Stimulated activated effector memory CD8-positive, alpha-beta T cell treated with anti-CD3 and anti-CD28 coated beads, Interleukin-12 subunit alpha, Interleukin-12 subunit beta, amount 100 ng/mL, for 72 hours (primary cell): ENCODE data around the gene COL9A3.

Source experiments
- ATAC-seq: fragments of 150-1000 bp; cut with Tn5 transposase; 2 replicates; pipeline ENCODE4 v1.10.0; 2021
- DNase-seq, 2 donors: peaks; one replicate each; pipeline ENCODE4 v3.0.0; 2021 to 2022; ENCODE audit warnings: low spot score in 2 of 2
- H3K27ac Mint-ChIP-seq: one replicate; pipeline ENCODE4 v1.8.0; 2022; ENCODE audit warnings: mild to moderate bottlenecking, mixed read lengths
- H3K36me3 Mint-ChIP-seq: one replicate; pipeline ENCODE4 v1.8.0; 2022; ENCODE audit warnings: mild to moderate bottlenecking, mixed read lengths
- H3K4me1 Mint-ChIP-seq: one replicate; pipeline ENCODE4 v1.8.0; 2022; ENCODE audit warnings: mixed read lengths
- H3K4me3 Mint-ChIP-seq: one replicate; pipeline ENCODE4 v1.8.0; 2022; ENCODE audit warnings: mild to moderate bottlenecking, mixed read lengths
- H3K9me3 Mint-ChIP-seq: one replicate; pipeline ENCODE4 v1.8.0; 2022; ENCODE audit warnings: mixed read lengths

The COL9A3 gene

DNA sequence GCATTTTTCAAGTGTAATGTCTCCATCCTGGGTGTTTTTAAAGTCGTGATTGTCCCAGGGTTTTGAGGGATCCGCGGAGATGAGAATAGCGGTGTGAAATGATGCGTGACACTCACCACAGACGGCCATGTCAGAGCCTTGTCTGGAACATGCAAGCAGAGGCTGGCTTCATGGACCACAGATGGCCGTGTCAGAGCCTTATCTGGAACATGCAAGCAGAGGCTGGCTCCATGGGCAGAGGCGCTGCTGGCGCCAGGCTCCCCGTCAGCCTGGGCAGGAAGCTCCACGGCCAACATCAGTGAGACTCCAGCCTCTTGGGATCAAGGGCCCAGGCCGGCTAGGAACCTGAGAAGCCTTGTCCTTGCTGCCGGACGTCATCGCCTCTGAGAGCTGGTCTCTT lies 28.2 kb upstream of the COL9A3 start:
- no peak for ATAC-seq
- Mint-ChIP-seq H3K4me1 (peaks cover 29% of the 10 kb centered on the region), H3K36me3 (peaks cover 6% of the 10 kb centered on the region), H3K9me3 (no peaks in the 10 kb centered on the region), H3K4me3 (no peak overlapping the region), H3K27ac (no peak overlapping the region)
- no peak for DNase-seq

DNA sequence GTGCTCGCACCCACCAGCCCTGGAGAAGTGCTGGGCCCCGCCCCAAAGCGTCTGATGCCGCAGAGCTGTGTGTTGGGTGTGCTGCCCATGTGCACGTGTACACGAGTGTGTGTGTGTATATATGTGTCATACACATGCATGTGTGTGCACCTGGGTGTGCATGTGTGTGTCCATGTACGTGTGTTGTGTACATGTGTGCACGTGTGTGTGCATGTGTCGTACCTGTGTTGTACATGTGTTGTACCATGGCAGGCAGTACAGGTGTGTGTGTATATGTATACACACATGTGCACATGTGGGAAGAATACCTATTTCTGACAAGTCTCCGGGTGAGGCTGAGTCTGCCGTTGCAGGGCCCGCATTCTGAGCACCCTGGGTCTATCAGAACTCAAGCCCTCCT lies 26.8 kb upstream of the COL9A3 start:
- Mint-ChIP-seq H3K4me3 (no peak overlapping the region), H3K36me3 (peaks cover 20% of the 10 kb centered on the region), H3K9me3 (no peaks in the 10 kb centered on the region), H3K4me1 (peaks cover 31% of the 10 kb centered on the region), H3K27ac (no peak overlapping the region)
- DNase-seq (no peak), ATAC-seq (no peak)

DNA sequence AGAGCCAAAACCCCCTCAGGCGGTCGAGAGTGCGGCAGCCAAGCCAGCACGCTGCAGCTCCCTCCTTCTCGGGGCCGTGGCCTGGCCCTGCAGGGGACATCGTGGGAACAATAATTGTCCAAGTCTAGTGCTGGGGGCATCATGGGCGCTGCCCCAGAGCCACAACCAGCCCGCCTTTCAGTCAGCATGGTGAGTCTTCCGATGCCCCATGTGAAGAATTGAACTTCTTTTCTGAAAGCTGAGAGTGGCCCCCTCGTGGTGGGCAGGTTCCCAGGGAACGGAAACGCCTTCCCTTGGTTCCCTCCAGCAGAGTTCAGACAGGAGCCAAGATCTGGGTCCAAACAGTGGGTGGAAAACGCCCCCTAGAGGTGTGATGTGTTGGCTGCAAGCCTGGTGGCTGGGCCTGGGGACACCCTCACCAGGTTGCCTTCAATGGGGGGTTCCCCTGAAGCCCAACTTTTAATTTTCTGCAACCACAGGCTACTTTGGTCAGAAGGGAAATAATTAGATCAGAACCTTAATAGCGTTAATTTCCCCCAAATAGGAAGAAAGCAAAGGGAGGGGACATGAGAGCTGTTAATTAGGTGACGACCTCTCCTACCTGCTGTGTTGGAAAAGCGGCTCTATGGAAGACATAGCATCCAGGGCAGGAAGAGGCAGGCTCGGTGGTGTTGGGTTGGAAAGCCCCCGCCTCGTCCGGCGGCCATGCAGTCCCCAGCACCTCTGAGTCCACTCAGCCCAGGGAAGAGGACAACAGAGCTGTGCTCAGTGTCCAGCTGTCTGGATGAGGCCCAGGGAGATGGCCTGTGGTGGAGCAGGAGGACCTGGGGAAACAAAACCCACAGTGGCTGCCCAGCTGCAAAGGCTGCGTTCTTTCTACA lies 25.3 kb upstream of the COL9A3 start:
- ATAC-seq: peak; percentile 32
- H3K9me3 Mint-ChIP-seq: no peaks in the 10 kb centered on the region
- H3K27ac Mint-ChIP-seq: peak overlapping the region; percentile 63
- no peak overlapping the region for H3K4me3 Mint-ChIP-seq
- H3K36me3 Mint-ChIP-seq: peaks cover 30% of the 10 kb centered on the region
- DNase-seq: peak; percentile 63 to 86
- H3K4me1 Mint-ChIP-seq: peaks cover 31% of the 10 kb centered on the region

DNA sequence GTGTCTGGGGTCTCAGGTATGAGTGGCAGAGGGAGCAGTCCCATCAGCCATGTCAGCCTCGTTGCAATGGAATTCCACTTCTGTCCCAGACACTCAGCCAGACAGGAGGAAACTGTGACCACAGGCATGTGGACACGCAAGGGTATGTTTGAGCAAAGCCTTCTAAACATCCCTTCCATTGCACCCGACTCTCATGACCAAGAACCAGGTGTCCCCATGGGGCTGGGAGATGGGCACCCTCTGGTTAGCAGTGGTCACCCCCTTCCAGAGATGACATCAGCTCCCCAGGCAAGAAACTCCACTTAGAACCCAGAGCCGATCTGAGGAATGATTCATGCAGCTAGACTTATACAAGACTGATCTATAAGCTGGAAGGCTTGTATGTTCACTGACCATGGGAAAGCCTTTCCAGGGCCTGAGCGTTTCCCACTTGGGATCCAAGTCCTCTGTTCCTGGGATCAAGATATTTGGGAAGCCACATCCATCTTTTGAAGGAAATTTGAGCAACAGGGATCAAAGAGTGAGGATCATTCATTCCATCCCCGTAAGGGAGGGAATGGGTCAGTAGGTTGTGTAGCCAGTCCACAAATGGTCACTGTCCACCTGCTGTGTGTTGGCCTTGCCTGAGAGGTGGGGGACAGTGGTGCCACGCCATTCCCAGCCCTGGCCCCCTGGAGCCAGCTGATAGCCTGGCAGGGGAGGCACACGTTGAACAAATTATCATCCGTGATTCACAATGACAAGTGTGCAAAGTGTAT lies 24.5 kb upstream of the COL9A3 start:
- DNase-seq (no peak), ATAC-seq (no peak)
- Mint-ChIP-seq H3K9me3 (no peaks in the 10 kb centered on the region), H3K4me1 (peaks cover 33% of the 10 kb centered on the region), H3K4me3 (peak overlapping the region; percentile 80), H3K36me3 (peaks cover 35% of the 10 kb centered on the region), H3K27ac (peak overlapping the region; percentile 93)

DNA sequence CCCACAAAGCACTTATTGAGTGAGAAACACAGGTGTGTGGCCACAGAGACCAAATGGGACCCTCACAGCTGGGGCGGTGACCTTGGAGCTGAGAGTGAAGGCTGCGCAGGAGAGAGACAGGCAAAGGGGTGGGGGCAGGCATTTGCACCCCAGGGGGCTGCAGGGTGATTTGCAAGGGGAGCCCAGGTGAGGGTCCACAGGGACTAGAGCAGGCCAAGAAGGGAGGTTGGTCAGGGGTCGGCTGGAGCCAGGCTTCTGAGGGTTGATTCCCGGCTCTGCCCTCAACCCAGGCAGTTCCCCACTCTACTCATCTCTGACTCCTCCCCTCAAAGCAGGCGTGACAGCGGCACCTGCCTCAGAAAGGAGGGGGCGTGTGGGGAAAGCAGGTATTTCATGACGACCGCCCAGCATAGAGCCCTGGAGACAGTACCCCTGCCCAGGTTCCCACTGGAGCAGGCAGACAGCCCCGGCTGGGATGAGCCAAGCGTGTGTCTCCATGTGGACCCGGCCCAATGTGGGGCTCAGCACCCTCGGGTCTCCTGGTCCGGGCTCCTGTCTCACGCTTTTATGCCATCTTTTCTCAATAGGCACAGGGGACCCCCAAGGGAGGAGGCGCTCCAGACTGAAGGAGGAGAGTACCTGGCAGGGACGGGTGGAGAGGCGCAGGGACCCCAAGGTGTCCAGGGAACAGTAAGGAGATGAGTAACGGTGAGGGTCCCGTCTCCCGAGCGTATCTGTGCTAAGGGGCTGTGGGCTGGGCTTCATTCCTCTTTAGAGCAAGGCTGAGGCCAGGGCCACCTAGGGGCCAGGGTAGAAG lies 23.7 kb upstream of the COL9A3 start:
- Mint-ChIP-seq H3K4me3 (peak overlapping the region; percentile 80), H3K9me3 (no peaks in the 10 kb centered on the region), H3K4me1 (peaks cover 34% of the 10 kb centered on the region), H3K36me3 (peaks cover 41% of the 10 kb centered on the region), H3K27ac (peak overlapping the region; percentile 93)
- no peak for ATAC-seq
- DNase-seq: no peak

DNA sequence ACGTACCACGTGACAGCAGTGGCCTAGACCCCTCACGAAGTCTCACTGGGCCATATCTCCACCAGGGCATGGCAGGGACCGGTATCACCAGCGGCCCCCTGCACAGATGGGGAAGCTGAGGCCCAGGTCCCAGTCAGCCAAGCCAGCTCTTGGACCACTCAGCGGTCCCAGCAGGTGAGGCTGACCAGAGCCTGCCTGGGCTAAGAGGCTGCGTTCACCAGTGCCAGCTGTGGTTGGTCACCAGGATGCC lies 23.2 kb upstream of the COL9A3 start:
- peak in 1 of 2 donors; percentile 68 for DNase-seq
- Mint-ChIP-seq H3K4me3 (peak overlapping the region; percentile 80), H3K36me3 (peaks cover 46% of the 10 kb centered on the region), H3K4me1 (peaks cover 39% of the 10 kb centered on the region), H3K9me3 (no peaks in the 10 kb centered on the region), H3K27ac (peak overlapping the region; percentile 93)
- ATAC-seq: no peak

DNA sequence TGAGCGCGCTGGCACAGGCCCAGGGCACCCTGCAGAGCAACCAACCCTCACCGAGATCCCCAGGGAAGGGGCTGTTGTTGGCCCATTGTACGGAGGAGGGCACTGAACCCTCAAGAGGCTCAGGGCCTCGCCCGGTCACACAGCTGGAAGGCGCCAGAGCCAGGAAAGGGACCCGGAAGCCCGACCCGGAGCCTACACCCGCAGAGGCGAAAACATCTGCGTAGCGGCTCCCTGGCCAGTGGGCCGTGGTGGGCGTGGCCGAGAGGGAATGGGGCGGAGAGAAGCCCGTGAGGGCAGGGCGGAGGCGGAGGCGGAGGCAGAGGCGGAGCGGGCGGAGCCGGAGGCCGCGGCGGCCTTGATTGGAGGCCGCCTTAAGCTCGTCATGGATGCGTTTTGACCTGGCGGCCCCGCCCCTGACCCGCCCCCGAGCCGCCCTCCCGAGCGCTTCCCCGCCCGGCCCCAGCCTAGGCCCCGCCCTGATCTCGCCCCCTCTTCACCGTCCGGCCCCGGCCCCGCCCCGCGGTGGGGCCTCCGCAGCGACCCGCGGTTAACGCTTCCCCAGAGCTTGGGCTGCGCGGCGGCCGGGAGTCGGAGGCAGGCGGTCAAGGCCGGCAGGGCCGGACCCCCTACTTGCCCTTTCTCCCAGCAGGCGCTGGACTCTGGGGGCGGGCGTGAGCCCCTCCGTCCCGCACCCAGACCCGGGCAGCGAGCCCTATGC lies 22.7 kb upstream of the COL9A3 start:
- Mint-ChIP-seq H3K4me1 (peaks cover 43% of the 10 kb centered on the region), H3K36me3 (peaks cover 51% of the 10 kb centered on the region), H3K27ac (peak overlapping the region; percentile 93), H3K4me3 (peak overlapping the region; percentile 80), H3K9me3 (no peaks in the 10 kb centered on the region)
- peak; percentile 95 to 99 for DNase-seq
- ATAC-seq: peak; percentile 80

DNA sequence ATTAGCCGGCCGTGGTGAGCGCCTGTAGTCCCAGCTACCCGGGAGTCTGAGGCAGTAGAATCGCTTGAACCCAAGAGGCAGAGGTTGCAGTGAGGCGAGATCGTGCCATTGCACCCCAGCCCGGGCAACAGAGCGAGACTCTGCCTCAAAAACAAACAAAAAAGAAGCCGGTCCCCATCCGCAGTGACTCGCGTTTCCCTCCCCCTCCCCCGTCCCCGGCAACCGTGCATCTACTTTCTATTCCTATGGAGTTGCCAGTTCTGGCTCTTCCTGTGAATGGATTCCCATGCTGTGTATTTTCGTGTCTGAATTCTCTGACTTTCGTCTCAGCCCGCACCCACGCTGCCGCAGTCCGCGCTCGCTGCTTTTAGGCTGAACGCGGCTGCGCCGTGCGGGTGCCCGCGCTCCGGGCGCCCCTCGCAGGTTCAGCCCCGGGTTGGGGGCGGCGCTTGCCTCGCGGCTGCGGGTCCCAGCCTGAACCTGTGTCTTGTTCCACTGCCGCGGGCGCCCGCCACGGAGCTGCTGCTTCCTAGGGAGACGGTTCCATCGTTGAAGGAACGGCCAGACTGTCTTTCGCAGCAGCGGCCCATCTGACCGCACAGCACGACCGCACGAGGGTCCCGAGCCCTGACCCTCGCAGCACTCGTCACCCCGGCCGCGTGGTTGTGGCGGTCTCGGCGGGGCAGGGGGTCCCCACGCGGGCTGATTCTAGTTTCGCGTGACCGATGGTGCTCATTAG lies 21.7 kb upstream of the COL9A3 start:
- peak; percentile 59 to 84 for DNase-seq
- peak; percentile 4 for ATAC-seq
- H3K4me3 Mint-ChIP-seq: peak overlapping the region; percentile 80
- no peaks in the 10 kb centered on the region for H3K9me3 Mint-ChIP-seq
- peak overlapping the region; percentile 93 for H3K27ac Mint-ChIP-seq
- H3K4me1 Mint-ChIP-seq: peaks cover 43% of the 10 kb centered on the region
- peaks cover 61% of the 10 kb centered on the region for H3K36me3 Mint-ChIP-seq

DNA sequence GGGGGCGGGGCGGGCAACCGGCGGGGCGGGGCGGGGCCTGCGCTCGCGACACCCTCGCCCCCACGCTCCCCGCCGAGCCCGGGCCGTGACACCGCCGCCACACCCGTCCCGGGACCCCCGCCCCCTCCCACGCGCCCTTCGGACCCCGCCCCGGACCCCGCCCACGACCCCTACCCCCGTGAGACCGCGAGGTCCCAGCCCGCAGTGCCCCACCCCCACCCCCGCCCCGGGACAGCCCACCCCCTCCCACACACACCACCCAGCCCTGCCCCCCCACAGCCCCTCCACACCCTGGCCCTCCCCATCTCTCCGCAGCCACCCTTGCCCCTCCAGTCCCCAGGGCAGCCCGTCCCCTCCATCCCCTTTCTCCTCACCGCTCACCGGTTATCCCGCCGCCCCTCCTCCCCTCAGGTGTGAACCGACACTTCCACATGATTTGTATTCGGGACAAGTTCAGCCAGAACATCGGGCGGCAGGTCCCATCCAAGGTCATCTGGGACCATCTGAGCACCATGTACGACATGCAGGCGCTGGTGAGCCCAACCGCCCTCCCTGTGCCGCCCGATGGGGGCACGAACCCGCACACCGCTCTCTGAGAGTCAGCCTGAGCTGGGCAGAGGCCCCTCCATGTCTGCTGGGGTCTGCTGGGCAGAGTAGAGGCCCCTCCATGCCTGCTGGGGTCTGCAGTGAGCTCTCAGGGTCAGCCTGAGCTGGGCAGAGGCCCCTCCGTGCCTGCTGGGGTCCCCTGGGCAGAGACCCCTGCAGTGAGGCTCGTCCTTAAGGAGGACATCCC lies 20.0 kb upstream of the COL9A3 start:
- no peak for DNase-seq
- Mint-ChIP-seq H3K4me3 (peak overlapping the region; percentile 80), H3K9me3 (no peaks in the 10 kb centered on the region), H3K4me1 (peaks cover 35% of the 10 kb centered on the region), H3K36me3 (peaks cover 72% of the 10 kb centered on the region), H3K27ac (peak overlapping the region; percentile 76)
- ATAC-seq: no peak

DNA sequence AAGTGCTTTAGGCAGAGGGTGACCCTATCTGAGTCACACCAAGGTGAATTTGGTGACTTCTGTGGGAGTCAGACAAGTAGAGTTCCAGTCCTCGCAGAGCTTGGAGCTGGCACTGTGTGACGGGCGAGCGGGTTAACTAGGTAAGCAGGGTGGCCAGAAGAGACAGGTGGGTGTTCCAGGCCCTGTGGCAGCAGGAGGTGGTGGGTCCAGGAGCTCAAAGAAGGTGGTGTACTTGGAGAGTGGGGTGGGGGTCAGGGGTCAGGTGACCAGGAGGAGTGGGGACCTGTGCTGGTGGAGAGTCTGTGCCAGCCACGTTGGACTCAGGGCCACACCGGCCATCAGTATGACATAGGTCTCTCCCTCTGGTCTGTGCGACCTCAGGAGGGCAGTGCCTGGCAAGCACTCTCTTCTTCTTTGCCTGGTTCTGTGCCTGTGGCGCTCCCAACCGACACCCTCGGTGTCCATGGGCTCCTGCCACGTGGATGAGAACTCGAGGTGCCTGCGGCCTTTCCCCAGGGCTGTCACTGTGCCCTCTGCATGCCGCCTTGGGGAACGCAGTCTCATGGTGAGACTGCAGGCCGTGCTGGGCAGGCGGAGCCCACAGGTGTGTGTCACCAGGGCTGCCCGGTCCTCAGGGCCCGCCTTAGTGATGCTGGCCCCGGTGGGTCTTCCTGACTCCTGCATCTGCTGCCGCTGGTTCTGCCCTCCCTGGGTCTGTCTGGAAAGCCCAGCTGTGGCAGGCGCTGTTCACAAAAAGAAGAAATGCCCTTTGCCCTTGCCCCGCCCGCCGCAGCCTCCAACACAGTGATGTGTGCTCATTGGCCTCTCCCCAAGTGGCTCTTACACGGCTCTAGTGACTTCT lies 18.9 kb upstream of the COL9A3 start:
- H3K4me1 Mint-ChIP-seq: peaks cover 31% of the 10 kb centered on the region
- no peak for DNase-seq
- no peak for ATAC-seq
- H3K9me3 Mint-ChIP-seq: no peaks in the 10 kb centered on the region
- H3K36me3 Mint-ChIP-seq: peaks cover 72% of the 10 kb centered on the region
- peak overlapping the region; percentile 76 for H3K27ac Mint-ChIP-seq
- H3K4me3 Mint-ChIP-seq: peak overlapping the region; percentile 80

DNA sequence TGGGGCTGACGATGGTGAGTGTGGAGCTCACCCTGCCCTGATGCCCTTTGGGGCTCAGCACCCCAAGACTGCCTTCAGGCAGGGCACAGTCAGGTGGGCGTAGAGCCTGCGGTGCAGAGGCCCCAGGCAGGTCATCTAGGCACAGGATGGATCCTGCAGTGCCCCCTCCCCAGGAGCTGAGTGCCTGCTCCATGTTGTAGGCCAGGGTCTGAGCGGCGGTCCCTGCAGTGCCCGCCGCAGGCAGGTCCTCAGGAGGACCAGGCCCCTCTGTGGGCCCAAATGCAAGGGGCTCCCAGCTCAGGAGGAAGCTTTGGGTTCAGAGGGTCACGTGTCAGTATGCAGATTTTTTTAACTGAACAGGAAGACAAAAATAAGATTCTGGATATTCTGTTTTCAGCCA lies 17.8 kb upstream of the COL9A3 start:
- H3K4me3 Mint-ChIP-seq: no peak overlapping the region
- no peak for ATAC-seq
- DNase-seq: no peak
- H3K9me3 Mint-ChIP-seq: no peaks in the 10 kb centered on the region
- H3K27ac Mint-ChIP-seq: no peak overlapping the region
- peaks cover 25% of the 10 kb centered on the region for H3K4me1 Mint-ChIP-seq
- H3K36me3 Mint-ChIP-seq: peaks cover 76% of the 10 kb centered on the region

DNA sequence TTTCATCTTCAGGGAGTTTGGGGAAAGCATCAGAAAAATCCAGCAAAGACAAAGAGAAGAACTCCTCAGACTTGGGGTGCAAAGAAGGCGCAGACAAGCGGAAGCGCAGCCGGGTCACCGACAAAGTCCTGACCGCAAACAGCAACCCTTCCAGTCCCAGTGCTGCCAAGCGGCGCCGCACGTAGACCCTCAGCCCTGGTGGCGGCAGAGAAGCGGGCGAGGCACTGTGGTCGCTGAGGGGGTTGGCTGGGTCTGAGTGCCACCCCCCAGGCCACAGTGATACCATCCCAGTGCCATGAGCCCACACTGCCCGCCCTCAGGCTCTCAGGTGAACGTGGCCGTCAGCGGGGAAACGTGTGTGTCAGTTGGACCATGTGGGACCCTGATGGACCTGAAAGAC lies 17.4 kb upstream of the COL9A3 start:
- Mint-ChIP-seq H3K4me3 (no peak overlapping the region), H3K4me1 (peaks cover 28% of the 10 kb centered on the region), H3K36me3 (peaks cover 76% of the 10 kb centered on the region), H3K27ac (no peak overlapping the region), H3K9me3 (no peaks in the 10 kb centered on the region)
- DNase-seq (no peak), ATAC-seq (no peak)

DNA sequence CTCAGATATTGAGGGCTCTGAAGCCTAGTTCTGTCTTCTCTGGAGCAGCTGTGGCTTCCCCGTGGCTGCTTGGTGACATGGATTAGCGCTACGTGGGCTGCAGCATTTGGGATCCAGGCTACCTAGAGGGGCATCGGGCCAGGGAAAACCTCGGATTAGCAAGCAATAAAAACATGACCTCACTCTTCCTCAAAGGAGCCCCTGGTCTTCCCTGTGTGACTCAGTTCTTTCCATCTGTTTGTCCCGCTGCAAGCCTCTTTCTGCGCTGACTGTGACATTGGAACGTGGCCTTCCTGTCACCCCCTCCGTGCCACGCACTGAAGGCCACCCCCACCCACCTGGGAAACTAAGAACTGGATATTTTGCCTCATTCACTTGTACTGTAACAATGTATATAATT lies 17.0 kb upstream of the COL9A3 start:
- DNase-seq (no peak), ATAC-seq (no peak)
- H3K4me3 Mint-ChIP-seq: no peak overlapping the region
- H3K27ac Mint-ChIP-seq: no peak overlapping the region
- no peaks in the 10 kb centered on the region for H3K9me3 Mint-ChIP-seq
- H3K36me3 Mint-ChIP-seq: peaks cover 76% of the 10 kb centered on the region
- peaks cover 28% of the 10 kb centered on the region for H3K4me1 Mint-ChIP-seq
